IPS DF 4.7 (cell line): ENCODE data around the gene ZNF282.

Experiments used
- DNase-seq: peaks from one replicate; pipeline ENCODE4 v3.0.0-alpha.2; 2013; ENCODE audit warnings: low spot score; ENCODE audit errors: extremely low read depth

ZNF282 gene

GRCh38 chr7:149195180-149196150 is at the start of gene ZNF282:
TSS of gene ZNF282 (plus strand) at chr7:149195546. CDS start at chr7:149195590, 44 bp downstream.
- DNase-seq = peak; percentile 53

GRCh38 chr7:149147072-149147751 is 48.1 kb upstream of the ZNF282 start, which contains the start of gene ZNF398:
TSS of gene ZNF398 (plus strand) at chr7:149147453. CDS start at chr7:149147743, 290 bp downstream.
- DNase-seq = no peak

DNA sequence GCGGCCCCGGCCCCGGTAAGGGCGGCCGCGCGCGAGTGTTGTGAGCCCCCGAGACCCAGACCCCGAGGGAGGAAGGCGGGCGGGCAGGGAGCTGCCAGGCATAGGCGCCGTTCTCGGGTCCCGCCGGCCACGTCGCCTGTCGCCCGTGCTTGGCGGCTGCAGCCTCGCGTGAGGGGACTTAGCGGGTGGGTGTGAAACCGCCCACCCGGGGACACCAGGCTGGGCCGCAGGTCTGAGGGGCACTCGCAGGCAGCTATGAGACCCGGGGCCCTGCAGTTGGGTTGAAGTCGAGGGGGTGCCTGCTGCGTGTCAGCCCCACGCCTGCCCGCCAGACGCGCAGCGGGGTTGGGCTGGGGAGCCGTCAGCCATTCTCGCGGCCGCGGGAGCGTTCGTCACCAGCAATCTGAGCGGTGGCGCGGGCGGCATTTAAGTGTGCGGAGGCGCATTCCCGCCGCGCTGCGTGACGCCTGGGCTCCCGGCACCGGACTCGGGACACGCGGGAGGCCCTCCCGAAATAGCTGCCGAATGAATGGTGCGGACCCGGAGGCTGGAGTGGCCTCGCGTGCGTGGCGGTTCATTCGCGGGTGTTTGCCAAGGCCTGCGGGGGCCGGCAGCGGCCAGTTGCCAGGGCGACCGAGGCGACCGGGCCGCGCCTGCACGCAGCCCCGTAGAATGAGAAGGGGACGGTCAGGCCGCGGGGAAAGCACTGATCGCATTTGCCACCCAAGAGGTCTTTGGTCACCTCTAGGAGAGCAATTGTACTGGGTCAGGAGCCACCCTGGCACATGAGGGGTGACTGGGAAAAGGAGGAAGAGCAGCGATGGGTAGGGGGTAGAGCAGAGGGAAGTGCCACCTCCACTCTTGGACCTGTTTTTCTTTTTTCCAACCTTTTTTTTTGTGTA is 47.3 kb upstream of the ZNF282 start:
- no peak for DNase-seq

- no peak for DNase-seq
Observed at GRCh38 chr7:149150981-149151380, 44.4 kb upstream of the ZNF282 start.

DNA sequence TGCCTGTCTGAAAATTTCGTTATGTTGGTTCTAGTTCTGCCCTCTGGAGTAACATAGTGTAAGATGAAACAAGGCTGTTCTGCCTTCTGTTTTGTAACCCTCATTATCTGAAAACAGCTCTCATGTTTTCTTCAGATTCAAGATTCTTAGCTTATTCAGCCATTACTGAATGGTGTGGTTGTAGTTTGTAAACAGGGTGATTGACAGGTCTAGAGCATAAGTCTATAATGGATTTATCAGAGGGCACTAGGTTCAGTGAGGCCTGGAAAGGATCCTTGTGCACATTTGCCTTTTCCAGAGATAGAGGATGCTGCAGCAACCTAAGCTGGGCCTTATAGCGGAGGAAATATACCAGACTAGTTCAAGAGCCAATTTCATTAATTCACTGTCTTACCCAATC is 42.0 kb upstream of the ZNF282 start:
- DNase-seq = no peak

- no peak for DNase-seq
Observed at GRCh38 chr7:149154056-149154455, 41.3 kb upstream of the ZNF282 start.

DNA sequence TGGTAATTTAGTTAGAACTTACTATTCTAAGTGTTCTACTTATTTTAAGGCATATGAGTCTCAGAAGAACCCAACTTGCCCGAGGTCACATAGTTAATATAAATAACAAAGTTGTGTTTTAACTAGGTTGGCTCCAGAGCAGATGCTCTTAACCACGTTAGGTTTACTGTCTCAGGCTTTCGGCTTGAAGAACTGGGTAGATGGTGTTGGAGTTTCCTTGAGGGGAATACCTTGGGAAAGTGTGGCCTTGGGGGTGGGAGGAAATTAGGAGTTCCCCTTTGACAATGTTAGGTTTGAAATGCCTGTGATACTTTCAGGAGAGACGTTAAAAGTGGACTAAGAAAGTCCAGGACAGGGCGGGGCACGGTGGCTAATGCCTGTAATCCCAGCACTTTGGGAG is 38.4 kb upstream of the ZNF282 start:
- no peak for DNase-seq

GRCh38 chr7:149161241-149161848 is 34.0 kb upstream of the ZNF282 start:
- no peak for DNase-seq

- no peak for DNase-seq
Observed at GRCh38 chr7:149166142-149166541, 29.2 kb upstream of the ZNF282 start.

- no peak for DNase-seq
Observed at GRCh38 chr7:149166630-149167352, 28.6 kb upstream of the ZNF282 start.

GRCh38 chr7:149171892-149172533 is 23.3 kb upstream of the ZNF282 start:
- no peak for DNase-seq

DNA sequence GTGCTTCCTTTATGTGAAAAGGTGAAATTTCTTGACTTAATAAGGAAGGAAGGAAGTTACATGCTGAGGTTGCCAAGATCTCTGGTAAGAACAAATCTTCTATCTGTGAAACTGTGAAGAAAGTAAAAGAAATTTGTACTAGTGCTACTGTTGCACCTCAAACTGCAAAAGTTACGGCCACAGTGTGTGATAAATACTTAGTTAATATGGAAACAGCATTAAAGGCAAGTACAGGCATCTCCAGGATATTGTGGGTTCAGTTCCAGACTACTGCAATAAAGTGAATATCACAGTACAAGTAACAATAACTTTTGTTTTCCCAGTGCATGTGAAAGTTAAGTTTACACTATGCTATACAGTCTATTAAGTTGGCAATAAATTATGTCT is 22.8 kb upstream of the ZNF282 start:
- no peak for DNase-seq

- no peak for DNase-seq
Observed at GRCh38 chr7:149175150-149175549, 20.2 kb upstream of the ZNF282 start.

- no peak for DNase-seq
Observed at GRCh38 chr7:149179241-149179640, 16.1 kb upstream of the ZNF282 start.

DNA sequence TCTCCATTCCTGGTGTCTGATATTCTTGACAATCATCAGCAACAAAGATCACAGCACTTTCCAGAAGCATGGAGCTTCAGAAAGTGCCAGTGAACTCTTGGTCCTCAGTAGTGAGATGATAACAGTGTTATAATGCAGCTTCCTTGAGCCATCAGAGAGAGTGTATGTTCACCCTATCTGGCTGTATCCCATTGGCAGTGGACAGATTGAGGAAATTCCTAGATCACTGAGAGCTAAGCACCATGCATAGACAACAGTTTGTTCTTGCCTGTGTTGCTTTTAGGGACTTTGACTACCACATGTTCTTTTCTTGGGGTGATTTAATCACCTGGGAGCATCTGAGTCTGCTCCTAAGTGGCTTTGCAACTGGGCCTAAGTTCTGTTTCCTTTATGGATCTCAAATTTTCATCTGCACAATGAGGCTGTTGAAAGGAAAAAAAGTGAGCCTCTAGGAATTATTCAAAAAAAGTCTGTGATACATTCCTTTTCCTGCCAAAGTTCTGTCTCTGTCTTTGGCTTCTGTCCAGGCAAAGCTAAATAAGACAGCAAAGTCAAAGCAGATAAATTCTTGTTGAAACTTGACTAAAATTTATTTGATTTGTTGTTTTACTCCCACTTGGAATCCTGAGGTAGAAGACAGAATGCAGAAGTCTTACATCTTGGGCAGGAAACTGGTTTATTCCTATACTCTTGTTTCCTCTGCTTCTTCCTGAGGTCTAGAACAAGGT is 14.5 kb upstream of the ZNF282 start:
- no peak for DNase-seq

DNA sequence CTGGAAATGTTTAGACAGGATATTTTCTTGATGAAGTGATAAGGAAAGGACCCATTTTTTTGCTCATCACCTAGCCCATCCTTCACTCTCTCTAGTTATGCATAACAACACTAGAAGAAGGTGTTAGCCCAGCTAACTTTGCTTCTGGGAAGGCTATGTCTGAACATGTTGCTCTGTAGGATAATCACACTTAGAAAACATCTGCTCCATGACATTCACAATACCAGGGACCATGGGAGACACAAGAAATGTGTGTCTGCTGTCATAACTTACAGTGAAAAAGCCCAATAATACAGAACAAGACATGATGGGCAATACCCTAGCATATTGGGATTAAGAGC is 13.9 kb upstream of the ZNF282 start:
- no peak for DNase-seq

- no peak for DNase-seq
Observed at GRCh38 chr7:149184274-149184673, 11.1 kb upstream of the ZNF282 start.

DNA sequence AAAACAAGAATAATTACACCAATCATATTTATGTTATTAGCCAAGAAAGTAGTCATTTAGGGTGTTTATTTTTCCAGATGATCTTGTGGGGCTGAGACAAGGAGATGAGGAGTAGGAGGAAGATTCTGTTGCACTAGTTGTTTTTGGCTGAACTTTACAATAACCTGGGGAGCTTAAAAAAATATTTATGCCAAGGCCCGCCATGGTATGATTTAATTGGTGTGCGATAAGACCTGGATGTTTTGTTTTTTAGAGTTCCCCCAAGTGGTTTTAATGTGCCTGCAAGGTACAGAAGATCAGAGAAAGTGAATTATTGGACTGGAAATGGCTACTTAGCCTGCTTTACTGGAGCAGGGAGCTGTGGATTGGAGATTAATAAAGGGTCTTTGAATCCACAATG is 7.1 kb upstream of the ZNF282 start:
- no peak for DNase-seq

GRCh38 chr7:149188637-149189259 is 6.6 kb upstream of the ZNF282 start:
- no peak for DNase-seq
